ENCODE data around the gene DCD. TPM values are rescaled to one million over a fixed set of nuclear protein-coding genes. Genes with fewer than 3 reads are reported as not detected.

Gene DCD
- total RNA-seq, 1 experiment from 2014 or later = not detected

DNA sequence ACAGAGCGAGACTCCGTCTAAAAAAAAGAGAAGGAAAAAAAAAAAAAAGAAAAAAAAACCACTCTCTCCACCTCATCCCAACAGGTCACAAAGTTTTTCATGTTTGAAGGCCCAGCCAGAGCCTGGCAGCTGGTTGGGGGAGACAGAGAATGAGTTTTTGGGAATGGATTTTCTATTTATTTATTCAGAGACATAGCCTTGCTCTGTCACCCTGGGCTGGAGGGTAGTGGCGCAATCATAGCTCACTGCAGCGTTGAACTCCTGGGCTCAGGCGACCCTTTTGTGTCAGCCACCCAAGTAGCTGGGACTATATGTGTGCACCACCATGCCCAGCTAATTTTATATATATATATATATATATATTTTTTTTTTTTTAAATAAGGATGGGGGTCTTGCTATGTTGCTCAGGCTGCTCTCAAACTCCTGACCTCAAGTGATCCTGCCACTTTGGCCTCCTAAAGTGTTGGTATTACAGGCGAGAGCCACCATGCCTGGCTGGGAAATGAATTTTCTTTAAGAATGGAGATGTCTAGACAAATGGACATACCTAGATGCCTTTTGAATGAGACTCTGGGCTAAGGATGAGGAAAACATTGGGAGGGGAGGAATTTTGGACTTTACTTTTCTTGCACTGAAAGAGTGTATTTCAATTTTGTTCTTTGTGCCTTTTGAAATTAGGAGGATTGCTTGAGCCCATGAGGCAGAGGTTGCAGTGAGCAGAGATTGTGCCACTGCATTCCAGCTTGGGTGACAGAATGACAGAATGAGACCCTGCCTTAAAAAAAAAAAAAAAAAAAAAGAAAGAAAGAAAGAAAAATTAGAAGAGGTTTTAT lies 42.8 kb downstream of the DCD start:
- no peak overlapping the region for H3K56ac ChIP-seq (ENCODE audit: insufficient read length, low read depth, low read length)
- no peaks in the 10 kb centered on the region for H3K23me2 ChIP-seq (ENCODE audit: insufficient read length, low read depth, low read length, poor library complexity, severe bottlenecking)
- H3K79me1 ChIP-seq (ENCODE audit: insufficient read depth, low read depth, low read length, poor library complexity, severe bottlenecking) = no peaks in the 10 kb centered on the region
- no peak overlapping the region for H2AK5ac ChIP-seq (ENCODE audit: insufficient read length, low read length)
- Mint-ChIP-seq H3K4me1 (no peaks in the 10 kb centered on the region), H3K27ac (no peak overlapping the region), H3K36me3 (ENCODE audit: insufficient read depth in 1 of 3, low read depth in 3 of 3) (no peaks in the 10 kb centered on the region; a peak in 1 of 7 replicates), H3K27me3 (ENCODE audit: low read depth) (peaks cover 68% of the 10 kb centered on the region), H3K9me3 (no peaks in the 10 kb centered on the region), H3K4me3 (no peak overlapping the region)
- no peaks in the 10 kb centered on the region for H3K79me2 ChIP-seq (ENCODE audit: insufficient read depth, low read length)
- peaks cover 3% of the 10 kb centered on the region; the same call in 1 of the 2 replicates for H3K27me3 ChIP-seq (ENCODE audit: insufficient read depth, low read length)
- H3K4ac ChIP-seq (ENCODE audit: low read depth, low read length) = no peak overlapping the region
- no peak overlapping the region for H3K4me2 ChIP-seq (ENCODE audit: insufficient read depth, insufficient read length, low read length)
- H3K14ac ChIP-seq (ENCODE audit: insufficient read depth, low read length) = no peak overlapping the region
- H4K8ac ChIP-seq (replicated peaks; ENCODE audit: insufficient read length, low read depth, low read length) = no peak overlapping the region
- no peaks in the 10 kb centered on the region for H4K20me1 ChIP-seq (ENCODE audit: control insufficient read depth, insufficient read depth, insufficient read length)
- no peak overlapping the region for H2BK120ac ChIP-seq (ENCODE audit: low read depth, low read length, poor library complexity, severe bottlenecking)
- no peak overlapping the region for H3K27ac ChIP-seq (ENCODE audit: insufficient read length, low read depth, low read length)
- no peak overlapping the region for H4K5ac ChIP-seq (ENCODE audit: insufficient read length, low read depth, low read length)
- no peak overlapping the region for H2BK5ac ChIP-seq (ENCODE audit: insufficient read length, low read length)
- H3K9me3 ChIP-seq (ENCODE audit: control insufficient read depth, low read depth, low read length) = no peaks in the 10 kb centered on the region
- DNase-seq = no peak
- no peak overlapping the region for H2BK15ac ChIP-seq (ENCODE audit: low read depth, low read length)
- H2AFZ ChIP-seq (ENCODE audit: low read length) = no peak overlapping the region
- no peak overlapping the region for H3T11ph ChIP-seq (ENCODE audit: low read length)
- H3K4me1 ChIP-seq (ENCODE audit: insufficient read depth, low read length) = no peaks in the 10 kb centered on the region
- no peak overlapping the region for H2BK20ac ChIP-seq (ENCODE audit: low read depth, low read length, poor library complexity, severe bottlenecking)
- no peak overlapping the region for H3K18ac ChIP-seq (ENCODE audit: insufficient read length, low read depth, low read length)
- no peak for TF ChIP-seq CTCF (conservative IDR thresholded peaks at IDR 0.05)
- WGBS (ENCODE audit: extremely low coverage, insufficient read length, low lambda C conversion rate) = no CpG with 5 or more reads among the region's 6 CpGs
- H2BK12ac ChIP-seq (ENCODE audit: insufficient read length, low read depth, low read length) = no peak overlapping the region
- H4K91ac ChIP-seq (ENCODE audit: insufficient read length, low read depth, low read length) = no peak overlapping the region
- no peak overlapping the region for H3K9ac ChIP-seq (ENCODE audit: extremely low read depth, insufficient read length, low read length)
- no peak overlapping the region for H3K23ac ChIP-seq (ENCODE audit: insufficient read length, low read depth, low read length)
